ENCODE results near the gene MT1HL1. TPM values are rescaled to one million over a fixed set of nuclear protein-coding genes. Genes with fewer than 3 reads are reported as not detected.
"Not testable (repeated sequence)": the region's sequence is repeated elsewhere in the genome, so short reads cannot be mapped to it uniquely, and the experiment has no call there.

MT1HL1 gene
- total RNA-seq, 1 experiment from 2014 or later: not detected

DNA sequence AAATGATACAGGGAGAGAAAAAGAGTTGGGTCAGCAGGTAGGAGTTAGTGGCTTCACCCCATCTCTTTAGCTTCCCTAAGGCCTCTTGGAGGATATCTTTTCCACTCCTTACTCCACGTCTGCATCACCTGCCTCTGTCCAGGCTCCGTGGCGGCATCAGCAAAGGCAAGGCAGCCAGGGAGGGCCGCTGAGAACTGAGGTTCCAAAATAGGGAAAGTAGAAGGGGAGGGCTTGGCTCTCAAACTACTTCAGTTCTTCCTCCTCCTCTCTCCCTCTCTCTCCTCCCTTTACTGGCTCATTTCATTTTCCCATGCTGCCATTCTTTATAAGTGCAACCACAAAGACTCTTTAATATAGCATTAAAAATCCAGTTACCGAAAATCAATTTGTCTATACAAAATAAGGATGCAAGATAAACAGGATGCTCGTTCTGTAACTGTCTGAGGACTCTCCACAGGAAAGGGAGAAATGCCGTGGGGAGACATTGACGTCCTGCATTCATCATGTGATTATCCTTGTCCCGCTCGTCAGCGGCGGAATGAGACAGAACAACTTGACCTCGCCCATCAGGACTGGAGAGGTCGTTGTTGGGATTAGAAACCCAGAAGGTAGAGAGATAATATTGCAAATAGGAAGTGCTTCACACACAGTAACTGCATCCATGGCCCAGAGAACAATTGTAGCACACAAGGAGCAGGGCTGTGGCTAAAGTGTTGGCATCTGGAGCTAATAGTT, 3.1 kb upstream of the MT1HL1 start:
- Histone ChIP-seq H3K27ac (no peak overlapping the region), H3K36me3 (no peaks in the 10 kb centered on the region), H3K4me1 (replicated peaks) (no peaks in the 10 kb centered on the region), H3K9me3 (replicated peaks) (no peaks in the 10 kb centered on the region), H3K27me3 (replicated peaks) (no peaks in the 10 kb centered on the region), H3K4me3 (no peak overlapping the region)
- DNase-seq (ENCODE audit: low read depth in 1 of 2, low spot score in 2 of 2): no peak

DNA sequence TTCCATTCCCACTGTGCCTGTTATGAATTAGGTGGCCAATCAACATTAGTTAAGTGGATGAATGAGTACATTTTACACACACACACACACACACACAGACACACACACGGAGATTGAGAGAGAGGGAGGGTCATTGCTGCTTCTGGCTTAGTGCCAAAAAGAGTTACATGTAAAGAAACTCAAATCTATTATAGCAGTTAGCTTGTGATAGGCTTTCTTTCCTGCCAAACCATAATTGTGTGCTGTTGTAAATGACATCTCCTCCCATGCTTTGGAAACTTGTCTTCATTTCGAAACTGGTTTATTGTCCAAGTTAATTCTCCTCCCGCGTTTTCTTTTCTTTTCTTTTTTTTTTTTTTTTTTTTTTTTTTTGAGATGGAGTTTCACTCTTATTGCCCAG, 1.4 kb upstream of the MT1HL1 start:
- Histone ChIP-seq H3K36me3 (no peaks in the 10 kb centered on the region), H3K4me1 (replicated peaks) (no peaks in the 10 kb centered on the region)
- DNase-seq (ENCODE audit: low read depth in 1 of 2, low spot score in 2 of 2): no peak

DNA sequence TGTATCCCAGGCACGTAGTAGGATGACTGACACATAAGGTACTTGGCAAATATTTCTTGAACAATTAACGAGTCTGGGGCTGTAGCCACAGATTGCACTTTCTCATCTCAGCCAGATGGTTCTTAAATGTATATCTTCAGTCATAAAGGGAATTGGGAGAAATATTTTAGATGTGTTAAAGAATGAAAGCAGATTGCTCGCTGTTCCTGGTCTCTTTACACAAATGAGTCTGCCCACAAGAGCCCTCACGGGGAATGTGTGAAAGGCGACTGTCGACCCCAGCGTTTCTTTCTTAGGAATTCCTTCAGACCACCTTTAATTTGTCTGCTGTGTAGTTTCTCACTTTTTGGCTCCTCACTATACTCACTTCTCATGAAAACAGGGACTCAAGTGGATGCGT, 725 bp downstream of the MT1HL1 start:
- Histone ChIP-seq H3K4me1 (replicated peaks) (no peaks in the 10 kb centered on the region), H3K36me3 (no peaks in the 10 kb centered on the region), H3K4me3 (no peak overlapping the region), H3K27ac (no peak overlapping the region), H3K27me3 (replicated peaks) (no peaks in the 10 kb centered on the region), H3K9me3 (replicated peaks) (no peaks in the 10 kb centered on the region)
- no peak for DNase-seq (ENCODE audit: low read depth in 1 of 2, low spot score in 2 of 2)

More for the DNA sequence above, 1.4 kb upstream of the MT1HL1 start:
- Histone ChIP-seq H3K9me3 (replicated peaks) (no peaks in the 10 kb centered on the region), H3K27ac (no peak overlapping the region), H3K27me3 (replicated peaks) (no peaks in the 10 kb centered on the region), H3K4me3 (no peak overlapping the region)

DNA sequence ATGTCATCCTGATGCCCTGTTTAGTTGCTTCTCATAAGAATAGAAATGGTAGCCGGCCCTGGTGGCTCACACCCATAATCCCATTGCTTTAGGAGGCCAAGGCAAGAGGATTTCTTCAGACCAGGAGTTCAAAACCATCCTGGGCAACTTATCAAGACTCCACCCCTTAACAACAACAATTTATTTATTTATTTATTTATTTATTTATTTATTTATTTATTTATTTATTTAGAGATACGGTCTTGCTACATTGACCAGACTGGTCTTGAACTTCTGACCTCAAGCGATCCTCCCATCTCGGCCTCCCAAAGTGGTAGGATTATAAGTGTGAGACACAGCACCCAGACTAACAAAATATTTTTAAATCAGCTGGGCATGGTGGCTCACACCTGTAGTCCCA, 4.0 kb downstream of the MT1HL1 start:
- Histone ChIP-seq H3K27ac (no peak overlapping the region), H3K27me3 (replicated peaks) (no peaks in the 10 kb centered on the region), H3K4me1 (replicated peaks) (no peaks in the 10 kb centered on the region), H3K9me3 (replicated peaks) (no peaks in the 10 kb centered on the region), H3K4me3 (no peak overlapping the region), H3K36me3 (no peaks in the 10 kb centered on the region)
- DNase-seq (ENCODE audit: low read depth in 1 of 2, low spot score in 2 of 2): no peak

DNA sequence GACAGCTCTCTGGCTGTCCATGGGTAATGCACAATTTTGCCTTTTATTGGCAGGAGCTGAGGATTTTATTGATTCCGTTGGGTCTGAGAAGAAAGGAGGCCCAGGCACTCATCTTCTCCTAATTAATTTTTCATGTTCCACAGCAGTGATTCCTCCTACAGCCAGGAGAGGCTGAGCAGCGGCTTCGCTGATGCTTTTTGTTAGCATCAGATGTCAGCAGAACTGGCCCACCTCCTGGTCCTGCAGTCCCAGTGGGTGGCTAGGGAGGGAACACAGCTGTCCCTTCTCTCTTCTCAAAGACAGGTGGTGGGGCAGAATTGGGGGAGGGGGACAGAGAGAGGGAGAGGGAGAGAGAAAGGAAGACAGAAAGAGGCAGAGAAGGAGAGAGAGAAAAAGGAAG, 5.7 kb downstream of the MT1HL1 start:
- no peaks in the 10 kb centered on the region for H3K4me1 ChIP-seq (replicated peaks)
- H3K9me3 ChIP-seq (replicated peaks): no peaks in the 10 kb centered on the region
- H3K27ac ChIP-seq: no peak overlapping the region
- no peaks in the 10 kb centered on the region for H3K36me3 ChIP-seq
- DNase-seq (ENCODE audit: low read depth in 1 of 2, low spot score in 2 of 2): no peak
- H3K27me3 ChIP-seq (replicated peaks): no peaks in the 10 kb centered on the region
- H3K4me3 ChIP-seq: no peak overlapping the region

DNA sequence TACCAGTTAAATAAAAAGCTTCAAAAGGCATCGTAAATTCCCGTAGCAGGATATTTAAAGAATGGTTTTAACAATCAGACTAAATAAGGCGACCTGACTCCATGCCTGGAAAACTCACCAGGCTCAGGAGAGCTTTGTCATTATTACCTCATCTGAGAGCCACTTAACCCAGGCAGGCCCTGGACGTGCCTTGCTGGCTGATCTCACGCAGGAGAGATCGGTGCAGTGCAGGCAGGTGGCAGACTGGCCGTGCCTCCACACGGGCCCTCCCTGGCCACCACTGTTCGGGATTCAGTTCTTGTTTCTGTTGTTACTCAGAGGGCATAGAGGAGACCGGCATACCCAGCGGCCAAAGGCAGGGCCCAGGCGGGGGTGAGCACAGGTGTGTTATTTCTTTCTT, 6.4 kb downstream of the MT1HL1 start:
- Histone ChIP-seq H3K27me3 (replicated peaks) (no peaks in the 10 kb centered on the region), H3K9me3 (replicated peaks) (no peaks in the 10 kb centered on the region), H3K27ac (no peak overlapping the region), H3K36me3 (no peaks in the 10 kb centered on the region), H3K4me1 (replicated peaks) (no peaks in the 10 kb centered on the region), H3K4me3 (no peak overlapping the region)
- no peak for DNase-seq (ENCODE audit: low read depth in 1 of 2, low spot score in 2 of 2)

DNA sequence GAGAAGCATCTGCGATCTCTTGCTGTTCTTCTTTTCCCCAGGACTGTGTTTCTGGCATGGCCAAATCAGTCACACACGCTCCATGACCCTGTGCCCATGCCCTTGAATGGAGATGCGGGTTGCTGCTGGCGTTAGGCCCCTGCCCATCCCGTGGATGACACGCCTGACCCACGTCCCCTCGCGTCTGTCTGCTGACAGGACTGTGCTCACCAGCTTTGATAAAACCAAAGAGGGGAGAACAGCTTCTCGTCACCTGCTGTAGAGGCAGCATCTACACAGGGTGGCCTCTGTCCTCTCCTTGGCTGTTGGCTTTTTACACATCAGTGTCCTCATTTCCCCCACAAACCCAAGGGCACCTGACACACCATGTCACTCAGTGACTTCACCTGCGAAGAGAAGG, 6.9 kb downstream of the MT1HL1 start:
- no peak overlapping the region for H3K27ac ChIP-seq
- H3K4me1 ChIP-seq (replicated peaks): no peaks in the 10 kb centered on the region
- H3K4me3 ChIP-seq: no peak overlapping the region
- H3K36me3 ChIP-seq: no peaks in the 10 kb centered on the region
- no peaks in the 10 kb centered on the region for H3K27me3 ChIP-seq (replicated peaks)
- no peaks in the 10 kb centered on the region for H3K9me3 ChIP-seq (replicated peaks)
- no peak for DNase-seq (ENCODE audit: low read depth in 1 of 2, low spot score in 2 of 2)

DNA sequence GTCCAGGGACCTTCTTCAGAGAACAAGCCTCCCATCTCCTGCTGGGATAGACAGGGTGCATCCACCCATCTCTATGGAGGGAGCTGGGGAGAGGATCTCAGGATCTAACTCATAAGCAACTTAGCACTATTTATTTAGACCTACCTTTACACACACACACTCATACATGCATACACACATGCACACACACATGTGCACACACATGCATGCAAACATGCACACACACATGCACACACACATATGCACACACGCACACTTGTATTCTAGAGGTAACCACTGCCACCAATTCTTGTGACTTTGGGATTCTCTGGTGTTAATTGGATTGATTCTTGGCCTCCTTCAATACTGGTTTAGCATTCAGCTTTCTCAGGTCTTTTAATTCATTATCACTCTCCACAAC, 9.8 kb downstream of the MT1HL1 start:
- Histone ChIP-seq H3K9me3 (replicated peaks) (no peaks in the 10 kb centered on the region; the same call in 1 of the 2 replicates), H3K36me3 (no peaks in the 10 kb centered on the region), H3K4me1 (replicated peaks) (no peaks in the 10 kb centered on the region), H3K27me3 (replicated peaks) (no peaks in the 10 kb centered on the region), H3K4me3 (no peak overlapping the region), H3K27ac (no peak overlapping the region)
- no peak for DNase-seq (ENCODE audit: low read depth in 1 of 2, low spot score in 2 of 2)

DNA sequence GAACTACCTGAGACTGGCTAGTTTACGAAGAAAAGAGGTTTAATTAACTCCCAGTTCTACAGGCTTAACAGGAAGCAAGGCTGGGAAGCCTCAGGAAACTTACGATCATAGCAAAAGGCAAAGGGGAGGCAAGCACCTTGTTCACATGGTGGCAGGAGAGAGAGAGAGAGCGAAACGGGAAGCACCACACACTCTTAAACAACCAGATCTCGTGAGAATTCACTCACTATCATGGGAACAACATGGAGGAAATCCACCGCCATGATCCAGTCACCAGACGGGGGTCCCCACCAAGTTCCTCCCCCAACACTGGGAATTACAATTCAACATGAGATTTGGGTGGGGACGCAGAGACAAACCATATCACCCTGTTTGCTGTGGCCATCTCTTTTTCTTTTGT, 11.8 kb downstream of the MT1HL1 start:
- no peak for DNase-seq (ENCODE audit: low read depth in 1 of 2, low spot score in 2 of 2)
- Histone ChIP-seq H3K27ac (no peak overlapping the region), H3K27me3 (replicated peaks) (no peaks in the 10 kb centered on the region), H3K9me3 (replicated peaks) (no peaks in the 10 kb centered on the region; the same call in 1 of the 2 replicates), H3K36me3 (no peaks in the 10 kb centered on the region), H3K4me1 (replicated peaks) (no peaks in the 10 kb centered on the region), H3K4me3 (no peak overlapping the region)

DNA sequence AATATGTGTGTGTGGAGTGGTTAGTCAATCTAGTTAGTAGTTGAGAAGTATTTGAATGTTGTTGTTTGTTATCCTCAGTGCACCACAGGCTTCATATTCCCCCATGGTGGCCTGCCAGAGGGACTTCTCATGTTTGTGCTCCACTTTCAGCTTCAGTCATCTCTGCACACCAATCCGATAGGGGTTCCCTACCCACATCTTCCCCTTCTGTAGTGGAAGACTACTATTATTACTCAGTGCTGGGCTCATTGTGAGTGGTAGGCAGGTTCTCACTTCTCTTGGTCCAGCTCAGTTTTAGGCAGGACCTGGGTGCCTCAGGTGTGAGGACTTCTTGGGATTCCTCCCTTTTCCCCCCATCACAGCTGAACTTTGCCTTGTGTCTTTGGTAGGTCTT, 14.2 kb downstream of the MT1HL1 start:
- Histone ChIP-seq H3K4me3 (no peak overlapping the region), H3K27ac (no peak overlapping the region), H3K4me1 (replicated peaks) (no peaks in the 10 kb centered on the region), H3K36me3 (no peaks in the 10 kb centered on the region), H3K27me3 (replicated peaks) (no peaks in the 10 kb centered on the region), H3K9me3 (replicated peaks) (peaks cover 3% of the 10 kb centered on the region; the same call in 1 of the 2 replicates)
- no peak for DNase-seq (ENCODE audit: low read depth in 1 of 2, low spot score in 2 of 2)

DNA sequence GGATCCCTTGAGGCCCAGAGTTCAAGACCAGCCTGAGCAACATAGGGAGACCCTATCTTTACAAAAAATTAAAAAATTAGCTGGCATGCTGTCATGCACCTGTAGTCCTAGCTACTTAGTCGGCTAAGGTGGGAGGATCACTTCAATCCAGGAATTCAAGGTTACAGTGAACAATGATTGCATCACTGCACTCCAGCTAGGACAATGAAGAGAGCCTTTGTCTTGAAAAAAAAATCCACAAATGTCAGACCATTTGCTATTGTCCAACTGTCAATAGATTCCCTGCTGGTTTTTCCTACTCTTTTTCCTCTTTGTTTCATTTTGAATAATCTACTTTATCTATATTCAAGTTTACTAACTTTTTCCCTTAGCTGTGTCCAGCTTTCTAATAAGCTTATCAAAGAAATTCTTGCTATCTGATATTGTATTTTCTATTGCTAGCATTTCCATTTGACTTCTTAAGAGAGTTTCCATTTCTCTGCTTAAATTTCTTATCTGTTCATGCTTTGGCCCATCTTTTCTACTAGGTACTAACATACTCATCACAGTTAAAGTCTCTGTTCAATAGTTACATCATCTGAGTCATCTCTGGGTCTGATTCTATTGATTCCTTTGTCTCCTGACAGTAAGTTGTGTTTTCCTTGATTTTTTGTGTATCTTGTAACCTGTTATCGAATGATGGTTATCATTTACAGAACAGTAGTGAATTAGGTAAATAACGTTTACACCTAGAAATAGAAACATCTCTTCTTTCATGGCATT, 14.8 kb downstream of the MT1HL1 start:
- H3K4me3 ChIP-seq: no peak overlapping the region
- no peaks in the 10 kb centered on the region for H3K36me3 ChIP-seq
- H3K27ac ChIP-seq: no peak overlapping the region
- no peak for DNase-seq (ENCODE audit: low read depth in 1 of 2, low spot score in 2 of 2)
- no peaks in the 10 kb centered on the region for H3K4me1 ChIP-seq (replicated peaks)
- H3K9me3 ChIP-seq (replicated peaks): peaks cover 3% of the 10 kb centered on the region; the same call in 1 of the 2 replicates
- H3K27me3 ChIP-seq (replicated peaks): no peaks in the 10 kb centered on the region

DNA sequence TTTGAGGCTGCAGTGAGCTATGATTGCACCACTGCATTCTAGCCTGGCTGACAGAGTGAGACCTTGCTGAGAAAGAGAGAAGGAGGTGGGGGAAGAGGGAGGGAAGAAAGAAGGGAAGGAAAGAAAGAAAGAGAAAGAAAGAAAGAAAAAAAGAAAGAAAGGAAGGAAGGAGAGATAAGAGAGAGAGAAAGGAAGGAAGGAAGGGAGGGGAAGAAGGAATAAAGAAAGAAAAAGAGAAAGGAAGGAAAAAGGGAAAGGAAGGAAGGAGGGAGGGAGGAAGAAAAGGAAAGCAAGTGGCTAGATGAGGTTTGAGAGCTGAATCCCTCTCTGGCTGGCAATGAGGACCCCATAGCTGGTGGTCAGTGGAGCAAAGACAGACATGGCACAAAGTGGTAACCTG, 20.4 kb downstream of the MT1HL1 start:
- Histone ChIP-seq H3K27ac (no peak overlapping the region), H3K9me3 (replicated peaks) (peaks cover 3% of the 10 kb centered on the region; the same call in 1 of the 2 replicates), H3K36me3 (no peaks in the 10 kb centered on the region), H3K4me1 (replicated peaks) (no peaks in the 10 kb centered on the region), H3K27me3 (replicated peaks) (no peaks in the 10 kb centered on the region), H3K4me3 (no peak overlapping the region)
- DNase-seq (ENCODE audit: low read depth in 1 of 2, low spot score in 2 of 2): no peak

DNA sequence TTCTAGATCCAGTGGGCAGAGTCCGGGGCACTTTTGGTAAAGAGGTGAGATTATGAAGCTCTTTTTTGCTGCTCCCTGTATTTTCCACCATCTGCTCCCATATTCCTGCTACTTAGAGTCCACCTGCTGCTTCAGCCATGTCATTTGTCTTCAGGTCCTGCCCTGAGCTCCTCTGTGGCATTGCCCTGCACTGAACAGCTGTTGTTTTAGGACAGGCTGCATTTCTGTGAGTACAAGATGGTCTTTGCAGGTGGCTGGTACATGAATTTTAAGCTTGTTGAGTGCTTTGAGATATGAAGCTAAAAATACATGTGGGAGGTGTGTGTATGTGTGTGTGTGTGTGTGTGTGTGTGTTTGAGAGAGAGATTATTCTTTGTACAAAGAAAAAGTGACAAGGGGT, 21.9 kb downstream of the MT1HL1 start:
- H3K4me3 ChIP-seq: no peak overlapping the region
- H3K4me1 ChIP-seq (replicated peaks): no peaks in the 10 kb centered on the region
- peaks cover 3% of the 10 kb centered on the region; the same call in 1 of the 2 replicates for H3K9me3 ChIP-seq (replicated peaks)
- no peak overlapping the region for H3K27ac ChIP-seq
- no peaks in the 10 kb centered on the region for H3K36me3 ChIP-seq
- no peaks in the 10 kb centered on the region for H3K27me3 ChIP-seq (replicated peaks)
- no peak for DNase-seq (ENCODE audit: low read depth in 1 of 2, low spot score in 2 of 2)

DNA sequence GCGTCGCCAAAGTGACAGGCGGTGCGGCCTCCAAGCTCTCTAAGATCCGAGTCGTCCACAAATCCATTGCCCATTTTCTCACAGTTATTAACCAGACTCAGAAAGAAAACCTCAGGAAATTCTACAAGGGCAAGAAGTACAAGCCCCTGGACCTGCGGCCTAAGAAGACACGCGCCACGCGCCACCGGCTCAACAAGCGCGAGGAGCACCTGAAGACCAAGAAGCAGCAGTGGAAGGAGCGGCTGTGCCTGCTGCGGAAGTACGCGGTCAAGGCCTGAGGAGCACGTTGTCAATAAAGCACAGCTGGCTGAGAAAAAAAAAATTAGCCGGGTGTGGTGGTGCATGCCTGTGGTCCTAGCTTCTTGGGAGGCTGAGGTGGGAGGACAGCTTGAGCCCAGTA, 22.8 kb downstream of the MT1HL1 start:
- H3K27ac ChIP-seq; DNase-seq (ENCODE audit: low read depth in 1 of 2, low spot score in 2 of 2); H3K4me1 ChIP-seq (replicated peaks); H3K27me3 ChIP-seq (replicated peaks); H3K36me3 ChIP-seq; H3K9me3 ChIP-seq (replicated peaks); H3K4me3 ChIP-seq: not testable (repeated sequence)

Measured in SJSA1 (cell line).